Panc1 (cell line): ENCODE measurements around the gene PAAF1. TPM values are rescaled to one million over a fixed set of nuclear protein-coding genes. Genes with fewer than 3 reads are reported as not detected.

ENCODE experiments used
- ATAC-seq: fragments of 200-7000 bp; cut with Tn5 transposase; 2 replicates; pipeline ENCODE4 v1.9.1; 2020; ENCODE audit warnings: mild to moderate bottlenecking, moderate library complexity
- BruUV-seq: library from RNA; stranded (reverse); fragments of 400-500 nt; replicated peaks from 2 replicates; lab custom pipeline; 2021; lab: Mats Ljungman, UMichigan
- CTCF ChIA-PET: fragments of 300-600 bp; sonication (Branson Sonifier 250); formaldehyde crosslinking; loops from one replicate; lab custom pipeline; 2022; ENCODE audit warnings: antibody characterized with exemption; lab: Charles Lee
- POLR2A ChIA-PET: fragments of 300-600 bp; sonication (Branson Sonifier 250); formaldehyde crosslinking; loops from one replicate; lab custom pipeline; 2022; ENCODE audit warnings: antibody characterized with exemption; lab: Charles Lee
- DNase-seq: peaks from one replicate; pipeline ENCODE4 v3.0.0-alpha.2; 2010; ENCODE audit warnings: low read depth, low spot score
- H3K27ac ChIP-seq: 2 replicates; pipeline ENCODE4 v1.5.1; 2011; ENCODE audit warnings: mild to moderate bottlenecking, low read length, inconsistent platforms
- H3K27me3 ChIP-seq: fragments of 200-500 bp; sonication (Bioruptor generic); 2 replicates; pipeline ENCODE4 v1.6.0; 2014; ENCODE audit warnings: low read length, inconsistent platforms; ENCODE audit not compliant: control insufficient read depth, insufficient read depth
- H3K36me3 ChIP-seq: fragments of 200-500 bp; sonication (Bioruptor generic); 2 replicates; pipeline ENCODE4 v1.5.1; 2014; ENCODE audit warnings: inconsistent platforms, mild to moderate bottlenecking, low read length, moderate library complexity; ENCODE audit not compliant: control insufficient read depth, insufficient read depth
- H3K4me1 ChIP-seq: 2 replicates; pipeline ENCODE4 v1.5.1; 2011; ENCODE audit warnings: inconsistent platforms, mild to moderate bottlenecking, low read length, moderate library complexity; ENCODE audit not compliant: control insufficient read depth, insufficient read depth
- H3K4me3 ChIP-seq, 2 experiments: 2 replicates each; pipeline ENCODE4 v1.5.1; 2011 to 2012; ENCODE audit warnings: low read depth in 2 of 2, low read length in 2 of 2, mild to moderate bottlenecking in 2 of 2, inconsistent platforms in 1 of 2, moderate library complexity in 1 of 2
- H3K9me3 ChIP-seq: fragments of 200-500 bp; sonication (Bioruptor generic); 2 replicates; pipeline ENCODE4 v1.5.1; 2014; ENCODE audit warnings: low read depth, mild to moderate bottlenecking, inconsistent platforms, low read length, moderate library complexity; ENCODE audit not compliant: control insufficient read depth, insufficient read depth
- POLR2AphosphoS5 ChIP-seq: IDR thresholded peaks from 2 replicates; pipeline ENCODE4 v1.6.1; 2012; ENCODE audit warnings: mild to moderate bottlenecking, low read depth, low read length, moderate library complexity
- SIN3A ChIP-seq: IDR thresholded peaks from 2 replicates; pipeline ENCODE4 v1.6.1; 2012; ENCODE audit warnings: low read depth, mild to moderate bottlenecking, low read length, moderate library complexity, borderline replicate concordance; ENCODE audit not compliant: insufficient read depth
- TCF7L2 ChIP-seq: IDR thresholded peaks from 2 replicates; pipeline ENCODE4 v1.6.1; 2011; ENCODE audit warnings: mild to moderate bottlenecking, low read depth, low read length, inconsistent platforms
- in situ Hi-C: cut with HindIII; loops from 2 replicates; pipeline ENCODE4 v1.10.0; 2016; ENCODE audit warnings: low sequenced_read_pairs, low pct_unique_long_range_greater_than_20kb
- intact Hi-C: fragments of 100-400 bp; cut with micrococcal nuclease; formaldehyde crosslinking; loops from one replicate; pipeline ENCODE4 v1.10.0; 2022; ENCODE audit not compliant: unreplicated experiment
- total RNA-seq: library from RNA; stranded (reverse); gene quantifications from one replicate; pipeline ENCODE4 v1.2.1, GENCODE V29; 2021; ENCODE audit not compliant: unreplicated experiment
- TF ChIP-seq, protein P1 (sequence below), 2 experiments: IDR thresholded peaks; 2 replicates each; pipeline ENCODE4 v1.6.1; 2011 to 2012; ENCODE audit warnings: low read depth in 2 of 2, control low read depth in 1 of 2, low read length in 1 of 2, mild to moderate bottlenecking in 1 of 2, moderate library complexity in 1 of 2; ENCODE audit not compliant: insufficient read depth in 1 of 2
- TF ChIP-seq, protein P2 (sequence below): fragments of 450-650 bp; IDR thresholded peaks from 2 replicates; pipeline ENCODE4 v1.5.1; 2017; ENCODE audit warnings: mild to moderate bottlenecking

The PAAF1 gene
- total RNA-seq, 1 experiment from 2014 or later: 22.1 TPM

GRCh38 chr11:73931039-73931645 is 54.3 kb downstream of the PAAF1 start:
- in situ Hi-C loops: no loop called here
- Histone ChIP-seq H3K36me3 (no peaks in the 10 kb centered on the region), H3K4me3 (no peak overlapping the region), H3K27me3 (no peaks in the 10 kb centered on the region), H3K27ac (no peak overlapping the region), H3K9me3 (no peaks in the 10 kb centered on the region), H3K4me1 (no peaks in the 10 kb centered on the region)
- POLR2A ChIA-PET: interaction anchor here (0.7 kb wide), 1 partner anchor 14 kb away, joined by 4 read pairs; no protein-coding TSS in a partner anchor
- peak; percentile 99 for ATAC-seq
- DNase-seq: peak; percentile 46
- CTCF ChIA-PET: interaction anchor here (0.6 to 1.3 kb wide), 12 partner anchors 13 to 305 kb away, joined by 3 to 12 read pairs (median 4); partner anchors contain the start of gene MRPL48
- no TSS peak for BruUV-seq
- intact Hi-C loops: loop anchor here (10.0 kb wide), 1 partner anchor 166 kb away; the partner anchor contains the start of gene RAB6A
- TF ChIP-seq, protein P1, sequence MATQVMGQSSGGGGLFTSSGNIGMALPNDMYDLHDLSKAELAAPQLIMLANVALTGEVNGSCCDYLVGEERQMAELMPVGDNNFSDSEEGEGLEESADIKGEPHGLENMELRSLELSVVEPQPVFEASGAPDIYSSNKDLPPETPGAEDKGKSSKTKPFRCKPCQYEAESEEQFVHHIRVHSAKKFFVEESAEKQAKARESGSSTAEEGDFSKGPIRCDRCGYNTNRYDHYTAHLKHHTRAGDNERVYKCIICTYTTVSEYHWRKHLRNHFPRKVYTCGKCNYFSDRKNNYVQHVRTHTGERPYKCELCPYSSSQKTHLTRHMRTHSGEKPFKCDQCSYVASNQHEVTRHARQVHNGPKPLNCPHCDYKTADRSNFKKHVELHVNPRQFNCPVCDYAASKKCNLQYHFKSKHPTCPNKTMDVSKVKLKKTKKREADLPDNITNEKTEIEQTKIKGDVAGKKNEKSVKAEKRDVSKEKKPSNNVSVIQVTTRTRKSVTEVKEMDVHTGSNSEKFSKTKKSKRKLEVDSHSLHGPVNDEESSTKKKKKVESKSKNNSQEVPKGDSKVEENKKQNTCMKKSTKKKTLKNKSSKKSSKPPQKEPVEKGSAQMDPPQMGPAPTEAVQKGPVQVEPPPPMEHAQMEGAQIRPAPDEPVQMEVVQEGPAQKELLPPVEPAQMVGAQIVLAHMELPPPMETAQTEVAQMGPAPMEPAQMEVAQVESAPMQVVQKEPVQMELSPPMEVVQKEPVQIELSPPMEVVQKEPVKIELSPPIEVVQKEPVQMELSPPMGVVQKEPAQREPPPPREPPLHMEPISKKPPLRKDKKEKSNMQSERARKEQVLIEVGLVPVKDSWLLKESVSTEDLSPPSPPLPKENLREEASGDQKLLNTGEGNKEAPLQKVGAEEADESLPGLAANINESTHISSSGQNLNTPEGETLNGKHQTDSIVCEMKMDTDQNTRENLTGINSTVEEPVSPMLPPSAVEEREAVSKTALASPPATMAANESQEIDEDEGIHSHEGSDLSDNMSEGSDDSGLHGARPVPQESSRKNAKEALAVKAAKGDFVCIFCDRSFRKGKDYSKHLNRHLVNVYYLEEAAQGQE (IDR thresholded peaks at IDR 0.05; ENCODE audit: insufficient read depth in 1 of 2, low read depth in 2 of 2, low read length in 1 of 2): no peak
- TF ChIP-seq, protein P2, sequence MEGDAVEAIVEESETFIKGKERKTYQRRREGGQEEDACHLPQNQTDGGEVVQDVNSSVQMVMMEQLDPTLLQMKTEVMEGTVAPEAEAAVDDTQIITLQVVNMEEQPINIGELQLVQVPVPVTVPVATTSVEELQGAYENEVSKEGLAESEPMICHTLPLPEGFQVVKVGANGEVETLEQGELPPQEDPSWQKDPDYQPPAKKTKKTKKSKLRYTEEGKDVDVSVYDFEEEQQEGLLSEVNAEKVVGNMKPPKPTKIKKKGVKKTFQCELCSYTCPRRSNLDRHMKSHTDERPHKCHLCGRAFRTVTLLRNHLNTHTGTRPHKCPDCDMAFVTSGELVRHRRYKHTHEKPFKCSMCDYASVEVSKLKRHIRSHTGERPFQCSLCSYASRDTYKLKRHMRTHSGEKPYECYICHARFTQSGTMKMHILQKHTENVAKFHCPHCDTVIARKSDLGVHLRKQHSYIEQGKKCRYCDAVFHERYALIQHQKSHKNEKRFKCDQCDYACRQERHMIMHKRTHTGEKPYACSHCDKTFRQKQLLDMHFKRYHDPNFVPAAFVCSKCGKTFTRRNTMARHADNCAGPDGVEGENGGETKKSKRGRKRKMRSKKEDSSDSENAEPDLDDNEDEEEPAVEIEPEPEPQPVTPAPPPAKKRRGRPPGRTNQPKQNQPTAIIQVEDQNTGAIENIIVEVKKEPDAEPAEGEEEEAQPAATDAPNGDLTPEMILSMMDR: peak; percentile 83
- TF ChIP-seq SIN3A (no peak), POLR2AphosphoS5 (no peak), TCF7L2 (no peak)

DNA sequence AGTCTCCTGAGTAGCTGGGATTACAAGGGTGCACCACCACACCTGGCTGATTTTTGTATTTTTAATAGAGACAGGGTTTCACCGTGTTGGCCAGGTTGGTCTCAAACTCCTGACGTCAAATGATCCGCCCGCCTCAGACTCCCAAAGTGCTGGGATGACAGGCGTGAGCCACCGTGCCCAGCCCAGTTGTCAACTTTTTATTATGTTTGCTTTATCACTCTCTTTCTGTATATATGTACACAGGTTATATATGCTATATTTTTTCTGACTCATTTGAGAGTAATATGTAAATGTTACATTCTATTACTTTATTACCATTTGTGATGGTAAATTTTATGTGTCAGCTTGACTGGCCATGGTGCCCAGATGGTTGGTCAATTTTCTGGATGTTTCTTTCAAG is 55.2 kb downstream of the PAAF1 start:
- no peaks in the 10 kb centered on the region for H3K9me3 ChIP-seq
- no peaks in the 10 kb centered on the region for H3K4me1 ChIP-seq
- H3K27me3 ChIP-seq: no peaks in the 10 kb centered on the region
- no peak overlapping the region for H3K4me3 ChIP-seq
- ChIA-PET POLR2A (no interaction called here), CTCF (interaction anchor here (0.6 to 1.3 kb wide), 5 partner anchors 14 to 306 kb away, joined by 3 to 12 read pairs (median 4); partner anchors contain the start of gene MRPL48)
- in situ Hi-C loops (no loop called here), intact Hi-C loops (loop anchor here (10.0 kb wide), 1 partner anchor 167 kb away; the partner anchor contains the start of gene RAB6A)
- H3K36me3 ChIP-seq: no peaks in the 10 kb centered on the region
- DNase-seq (no peak), ATAC-seq (no peak)
- TF ChIP-seq, protein P1 (IDR thresholded peaks at IDR 0.05; ENCODE audit: insufficient read depth in 1 of 2, low read depth in 2 of 2, low read length in 1 of 2): no peak
- no peak for TF ChIP-seq SIN3A
- TF ChIP-seq, protein P2: no peak
- no peak for TF ChIP-seq POLR2AphosphoS5
- no peak for TF ChIP-seq TCF7L2
- no TSS peak for BruUV-seq
- H3K27ac ChIP-seq: no peak overlapping the region
